ENCODE measurements around the gene CRIM1.

CRIM1 gene

DNA sequence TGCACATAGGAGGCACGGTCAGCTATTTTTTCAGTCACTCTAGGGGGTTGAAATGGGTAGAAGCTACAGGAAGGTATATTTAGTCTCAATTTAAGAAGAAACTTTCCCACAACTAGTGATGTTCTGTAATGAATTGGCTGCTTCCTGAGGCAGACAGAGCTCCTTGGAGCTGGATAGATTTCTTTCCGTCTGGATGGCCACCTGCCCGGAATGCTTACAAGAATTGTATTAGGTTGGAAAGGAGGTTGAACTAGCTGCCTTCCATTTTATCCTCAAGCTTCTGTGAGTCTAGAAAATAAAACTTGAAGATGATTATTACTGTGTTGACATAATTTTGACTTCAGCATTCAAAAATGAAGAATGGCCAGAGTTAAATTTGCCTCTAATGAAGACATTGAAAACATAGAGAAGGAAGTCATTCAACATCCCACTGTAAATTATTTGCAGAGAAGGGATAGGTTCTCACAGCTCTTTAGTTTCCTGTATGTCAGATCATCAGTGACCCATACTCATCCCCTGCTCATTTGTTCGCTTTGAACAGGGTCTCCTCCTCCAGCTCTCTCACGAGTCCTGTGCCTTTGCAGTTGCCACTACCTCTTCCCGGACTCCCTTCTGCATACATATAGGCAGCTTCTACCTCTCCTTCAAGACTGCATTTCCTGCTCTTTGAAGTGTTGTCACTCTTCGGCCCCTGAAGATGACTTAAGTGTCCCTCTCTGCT lies 88.8 kb downstream of the CRIM1 start (continued):
- TF ChIP-seq RARB (CRISPR knock-in tag; IDR thresholded peaks at IDR 0.05): no peak
- TF ChIP-seq ZC3H10 (CRISPR knock-in tag; IDR thresholded peaks at IDR 0.05): no peak
- TF ChIP-seq ARNTL (CRISPR knock-in tag; IDR thresholded peaks at IDR 0.05; ENCODE audit: borderline replicate concordance, low read depth): no peak
- TF ChIP-seq ZNF8 (CRISPR knock-in tag; IDR thresholded peaks at IDR 0.05): no peak
- no peak for TF ChIP-seq SNAI2 (CRISPR knock-in tag; IDR thresholded peaks at IDR 0.05)
- no peak for TF ChIP-seq BACH2 (CRISPR knock-in tag; IDR thresholded peaks at IDR 0.05; ENCODE audit: borderline replicate concordance)
- TF ChIP-seq GLIS3 (CRISPR knock-in tag; IDR thresholded peaks at IDR 0.05): no peak
- no peak for TF ChIP-seq PPARA (CRISPR knock-in tag; IDR thresholded peaks at IDR 0.05; ENCODE audit: borderline replicate concordance)
- TF ChIP-seq OSR1 (CRISPR knock-in tag; IDR thresholded peaks at IDR 0.05): no peak
- no peak for TF ChIP-seq ZNF70 (CRISPR knock-in tag; IDR thresholded peaks at IDR 0.05)
- no peak; the same call in 1 of the 2 replicates for TF ChIP-seq CSDC2 (CRISPR knock-in tag; IDR thresholded peaks at IDR 0.05)
- TF ChIP-seq, protein P1, sequence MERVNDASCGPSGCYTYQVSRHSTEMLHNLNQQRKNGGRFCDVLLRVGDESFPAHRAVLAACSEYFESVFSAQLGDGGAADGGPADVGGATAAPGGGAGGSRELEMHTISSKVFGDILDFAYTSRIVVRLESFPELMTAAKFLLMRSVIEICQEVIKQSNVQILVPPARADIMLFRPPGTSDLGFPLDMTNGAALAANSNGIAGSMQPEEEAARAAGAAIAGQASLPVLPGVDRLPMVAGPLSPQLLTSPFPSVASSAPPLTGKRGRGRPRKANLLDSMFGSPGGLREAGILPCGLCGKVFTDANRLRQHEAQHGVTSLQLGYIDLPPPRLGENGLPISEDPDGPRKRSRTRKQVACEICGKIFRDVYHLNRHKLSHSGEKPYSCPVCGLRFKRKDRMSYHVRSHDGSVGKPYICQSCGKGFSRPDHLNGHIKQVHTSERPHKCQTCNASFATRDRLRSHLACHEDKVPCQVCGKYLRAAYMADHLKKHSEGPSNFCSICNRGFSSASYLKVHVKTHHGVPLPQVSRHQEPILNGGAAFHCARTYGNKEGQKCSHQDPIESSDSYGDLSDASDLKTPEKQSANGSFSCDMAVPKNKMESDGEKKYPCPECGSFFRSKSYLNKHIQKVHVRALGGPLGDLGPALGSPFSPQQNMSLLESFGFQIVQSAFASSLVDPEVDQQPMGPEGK (CRISPR knock-in tag; IDR thresholded peaks at IDR 0.05; ENCODE audit: borderline replicate concordance): no peak
- TF ChIP-seq, protein P2, sequence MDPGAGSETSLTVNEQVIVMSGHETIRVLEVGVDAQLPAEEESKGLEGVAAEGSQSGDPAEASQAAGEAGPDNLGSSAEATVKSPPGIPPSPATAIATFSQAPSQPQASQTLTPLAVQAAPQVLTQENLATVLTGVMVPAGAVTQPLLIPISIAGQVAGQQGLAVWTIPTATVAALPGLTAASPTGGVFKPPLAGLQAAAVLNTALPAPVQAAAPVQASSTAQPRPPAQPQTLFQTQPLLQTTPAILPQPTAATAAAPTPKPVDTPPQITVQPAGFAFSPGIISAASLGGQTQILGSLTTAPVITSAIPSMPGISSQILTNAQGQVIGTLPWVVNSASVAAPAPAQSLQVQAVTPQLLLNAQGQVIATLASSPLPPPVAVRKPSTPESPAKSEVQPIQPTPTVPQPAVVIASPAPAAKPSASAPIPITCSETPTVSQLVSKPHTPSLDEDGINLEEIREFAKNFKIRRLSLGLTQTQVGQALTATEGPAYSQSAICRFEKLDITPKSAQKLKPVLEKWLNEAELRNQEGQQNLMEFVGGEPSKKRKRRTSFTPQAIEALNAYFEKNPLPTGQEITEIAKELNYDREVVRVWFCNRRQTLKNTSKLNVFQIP (CRISPR knock-in tag; IDR thresholded peaks at IDR 0.05; ENCODE audit: borderline replicate concordance, low read depth): no peak

DNA sequence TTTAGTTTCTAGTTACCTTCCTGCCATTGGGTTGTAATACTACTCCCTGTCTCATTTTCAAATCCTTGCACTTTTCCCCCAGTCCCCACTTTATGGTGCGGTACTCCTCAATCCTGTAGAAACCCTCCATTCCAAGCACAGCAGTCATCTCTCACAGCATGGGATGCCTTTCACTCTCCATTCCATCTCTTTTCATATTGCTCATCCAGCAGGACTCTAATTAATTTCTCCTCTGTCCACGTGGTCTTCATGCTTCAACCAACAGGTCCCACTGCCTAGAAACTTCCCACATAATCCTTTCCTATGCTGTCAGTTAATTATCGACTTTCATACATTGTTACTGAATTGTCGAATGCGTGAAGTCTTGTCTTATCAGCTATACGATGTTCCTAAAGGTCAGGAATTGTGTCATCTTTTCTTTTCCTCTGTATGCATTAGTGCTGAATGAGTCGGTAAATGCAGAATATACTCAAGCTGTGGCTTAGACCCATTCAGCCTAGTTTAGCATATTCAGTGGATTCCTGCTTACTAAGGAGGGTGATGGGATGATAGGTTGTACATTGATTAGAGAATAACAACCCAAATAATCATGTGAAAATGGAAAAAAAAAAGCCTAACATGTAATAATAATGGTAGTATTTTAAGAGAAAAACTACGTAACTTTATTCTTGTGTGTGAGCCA lies 89.7 kb downstream of the CRIM1 start:
- ATAC-seq: peak; percentile 5; the same call in 2 of the 3 replicates
- TF ChIP-seq ZC3H10 (CRISPR knock-in tag; IDR thresholded peaks at IDR 0.05): no peak
- TF ChIP-seq CSDC2 (CRISPR knock-in tag; IDR thresholded peaks at IDR 0.05): 0 out of 2 replicates have a peak, but pooled peaks have one; percentile 32
- TF ChIP-seq, protein P3, sequence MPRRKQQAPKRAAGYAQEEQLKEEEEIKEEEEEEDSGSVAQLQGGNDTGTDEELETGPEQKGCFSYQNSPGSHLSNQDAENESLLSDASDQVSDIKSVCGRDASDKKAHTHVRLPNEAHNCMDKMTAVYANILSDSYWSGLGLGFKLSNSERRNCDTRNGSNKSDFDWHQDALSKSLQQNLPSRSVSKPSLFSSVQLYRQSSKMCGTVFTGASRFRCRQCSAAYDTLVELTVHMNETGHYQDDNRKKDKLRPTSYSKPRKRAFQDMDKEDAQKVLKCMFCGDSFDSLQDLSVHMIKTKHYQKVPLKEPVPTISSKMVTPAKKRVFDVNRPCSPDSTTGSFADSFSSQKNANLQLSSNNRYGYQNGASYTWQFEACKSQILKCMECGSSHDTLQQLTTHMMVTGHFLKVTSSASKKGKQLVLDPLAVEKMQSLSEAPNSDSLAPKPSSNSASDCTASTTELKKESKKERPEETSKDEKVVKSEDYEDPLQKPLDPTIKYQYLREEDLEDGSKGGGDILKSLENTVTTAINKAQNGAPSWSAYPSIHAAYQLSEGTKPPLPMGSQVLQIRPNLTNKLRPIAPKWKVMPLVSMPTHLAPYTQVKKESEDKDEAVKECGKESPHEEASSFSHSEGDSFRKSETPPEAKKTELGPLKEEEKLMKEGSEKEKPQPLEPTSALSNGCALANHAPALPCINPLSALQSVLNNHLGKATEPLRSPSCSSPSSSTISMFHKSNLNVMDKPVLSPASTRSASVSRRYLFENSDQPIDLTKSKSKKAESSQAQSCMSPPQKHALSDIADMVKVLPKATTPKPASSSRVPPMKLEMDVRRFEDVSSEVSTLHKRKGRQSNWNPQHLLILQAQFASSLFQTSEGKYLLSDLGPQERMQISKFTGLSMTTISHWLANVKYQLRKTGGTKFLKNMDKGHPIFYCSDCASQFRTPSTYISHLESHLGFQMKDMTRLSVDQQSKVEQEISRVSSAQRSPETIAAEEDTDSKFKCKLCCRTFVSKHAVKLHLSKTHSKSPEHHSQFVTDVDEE (CRISPR knock-in tag; IDR thresholded peaks at IDR 0.05): no peak
- TF ChIP-seq, protein P1 (CRISPR knock-in tag; IDR thresholded peaks at IDR 0.05; ENCODE audit: borderline replicate concordance): no peak
- TF ChIP-seq, protein P4, sequence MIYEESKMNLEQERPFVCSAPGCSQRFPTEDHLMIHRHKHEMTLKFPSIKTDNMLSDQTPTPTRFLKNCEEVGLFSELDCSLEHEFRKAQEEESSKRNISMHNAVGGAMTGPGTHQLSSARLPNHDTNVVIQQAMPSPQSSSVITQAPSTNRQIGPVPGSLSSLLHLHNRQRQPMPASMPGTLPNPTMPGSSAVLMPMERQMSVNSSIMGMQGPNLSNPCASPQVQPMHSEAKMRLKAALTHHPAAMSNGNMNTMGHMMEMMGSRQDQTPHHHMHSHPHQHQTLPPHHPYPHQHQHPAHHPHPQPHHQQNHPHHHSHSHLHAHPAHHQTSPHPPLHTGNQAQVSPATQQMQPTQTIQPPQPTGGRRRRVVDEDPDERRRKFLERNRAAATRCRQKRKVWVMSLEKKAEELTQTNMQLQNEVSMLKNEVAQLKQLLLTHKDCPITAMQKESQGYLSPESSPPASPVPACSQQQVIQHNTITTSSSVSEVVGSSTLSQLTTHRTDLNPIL (CRISPR knock-in tag; IDR thresholded peaks at IDR 0.05; ENCODE audit: low read depth): no peak
- no peak for TF ChIP-seq ESRRG (CRISPR knock-in tag; IDR thresholded peaks at IDR 0.05)

DNA sequence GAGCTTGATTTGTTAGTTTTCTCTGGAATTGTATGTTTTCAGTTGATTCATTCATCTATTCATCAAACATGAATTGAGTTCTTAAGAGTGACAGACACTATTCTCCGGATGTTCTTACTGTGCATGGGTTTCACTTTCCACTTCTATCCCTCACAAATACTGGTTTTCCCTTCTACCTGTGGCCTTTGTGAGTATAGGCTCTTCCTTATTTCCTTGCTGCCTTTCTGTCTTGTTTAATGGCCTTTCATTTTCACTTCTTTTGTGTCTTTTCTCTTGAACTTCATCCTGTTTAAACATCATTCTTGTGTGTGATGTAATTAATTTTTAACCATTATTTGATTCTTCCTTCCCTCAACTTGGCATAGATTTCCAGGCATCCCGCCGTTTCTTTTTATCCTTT lies 90.7 kb downstream of the CRIM1 start:
- no peak for TF ChIP-seq ESRRG (CRISPR knock-in tag; IDR thresholded peaks at IDR 0.05)
- no peak for TF ChIP-seq ZFP3 (CRISPR knock-in tag; IDR thresholded peaks at IDR 0.05)
- no peak for TF ChIP-seq ZNF565 (CRISPR knock-in tag; conservative IDR thresholded peaks at IDR 0.05; ENCODE audit: low read depth)
- TF ChIP-seq ZNF8 (CRISPR knock-in tag; IDR thresholded peaks at IDR 0.05): no peak
- TF ChIP-seq CSDC2 (CRISPR knock-in tag; IDR thresholded peaks at IDR 0.05): no peak
- TF ChIP-seq OSR1 (CRISPR knock-in tag; IDR thresholded peaks at IDR 0.05): no peak
- no peak for TF ChIP-seq TCF4 (CRISPR knock-in tag; IDR thresholded peaks at IDR 0.05; ENCODE audit: borderline replicate concordance)
- TF ChIP-seq, protein P5, sequence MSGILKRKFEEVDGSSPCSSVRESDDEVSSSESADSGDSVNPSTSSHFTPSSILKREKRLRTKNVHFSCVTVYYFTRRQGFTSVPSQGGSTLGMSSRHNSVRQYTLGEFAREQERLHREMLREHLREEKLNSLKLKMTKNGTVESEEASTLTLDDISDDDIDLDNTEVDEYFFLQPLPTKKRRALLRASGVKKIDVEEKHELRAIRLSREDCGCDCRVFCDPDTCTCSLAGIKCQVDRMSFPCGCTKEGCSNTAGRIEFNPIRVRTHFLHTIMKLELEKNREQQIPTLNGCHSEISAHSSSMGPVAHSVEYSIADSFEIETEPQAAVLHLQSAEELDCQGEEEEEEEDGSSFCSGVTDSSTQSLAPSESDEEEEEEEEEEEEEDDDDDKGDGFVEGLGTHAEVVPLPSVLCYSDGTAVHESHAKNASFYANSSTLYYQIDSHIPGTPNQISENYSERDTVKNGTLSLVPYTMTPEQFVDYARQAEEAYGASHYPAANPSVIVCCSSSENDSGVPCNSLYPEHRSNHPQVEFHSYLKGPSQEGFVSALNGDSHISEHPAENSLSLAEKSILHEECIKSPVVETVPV (CRISPR knock-in tag; IDR thresholded peaks at IDR 0.05): no peak
- ATAC-seq: no peak
